Breast epithelium (tissue), 3 donors: Measurements from ENCODE around the gene ROCK1.
A peak's percentile ranks its signal among the peaks of the same experiment; 100 is the strongest.

Experiments used
- CTCF ChIP-seq, 3 donors: fragments of 450-650 bp; IDR thresholded peaks; one replicate each; pipeline ENCODE4 v1.5.1; 2016 to 2017; ENCODE audit warnings: antibody characterized with exemption in 3 of 3, mild to moderate bottlenecking in 3 of 3, moderate library complexity in 3 of 3
- POLR2A ChIP-seq: fragments of 450-650 bp; IDR thresholded peaks from one replicate; pipeline ENCODE4 v1.6.1; 2016; ENCODE audit warnings: antibody characterized with exemption, mild to moderate bottlenecking, moderate library complexity

GRCh38 chr18:20971886-20972267, 139.7 kb downstream of the ROCK1 start:
- peak in 2 of 3 donors; percentile 11 to 15 for TF ChIP-seq CTCF (IDR thresholded peaks at IDR 0.05)
- no peak for TF ChIP-seq POLR2A
